Measurements from ENCODE around the gene NFATC3.

The NFATC3 gene

DNA sequence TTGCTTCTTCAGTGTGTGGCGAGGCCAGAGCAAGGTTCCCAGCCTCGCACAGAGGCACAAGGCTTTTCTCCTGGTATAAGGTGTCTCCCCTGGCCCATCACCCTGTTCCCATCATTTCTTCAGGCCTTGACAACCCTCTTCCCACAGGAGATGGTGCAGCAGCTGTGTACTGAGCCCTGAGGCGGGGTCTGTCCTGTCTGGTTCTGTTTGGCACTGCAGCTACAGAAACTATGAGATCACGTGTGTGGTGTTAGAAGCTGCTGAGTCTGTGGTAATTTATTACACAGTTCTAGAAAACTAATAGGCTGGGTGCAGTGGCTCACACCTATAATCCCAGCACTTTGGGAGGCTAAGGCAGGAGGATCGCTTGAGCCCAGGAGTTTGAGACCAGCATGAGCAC is 167.2 kb downstream of the NFATC3 start:
- no peak for DNase-seq

DNA sequence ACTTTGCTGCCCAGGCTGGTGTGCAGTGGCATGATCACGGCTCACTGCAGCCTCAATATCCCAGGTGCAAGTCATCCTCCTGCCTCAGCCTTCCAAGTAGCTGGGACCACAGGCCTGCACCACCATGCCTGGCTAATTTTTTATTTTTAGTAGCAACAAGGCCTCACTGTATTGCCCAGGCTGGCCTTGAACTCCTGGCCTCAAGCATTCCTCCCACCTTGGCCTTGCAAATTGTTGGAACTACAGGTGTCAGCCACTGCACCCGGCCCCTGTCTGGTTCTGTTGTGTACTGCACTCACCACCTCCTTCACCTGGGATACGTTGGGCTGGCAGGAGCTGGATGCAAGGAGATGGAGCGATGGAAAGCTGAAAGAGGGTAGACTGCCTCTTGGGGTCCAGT is 168.6 kb downstream of the NFATC3 start:
- no peak for DNase-seq

DNA sequence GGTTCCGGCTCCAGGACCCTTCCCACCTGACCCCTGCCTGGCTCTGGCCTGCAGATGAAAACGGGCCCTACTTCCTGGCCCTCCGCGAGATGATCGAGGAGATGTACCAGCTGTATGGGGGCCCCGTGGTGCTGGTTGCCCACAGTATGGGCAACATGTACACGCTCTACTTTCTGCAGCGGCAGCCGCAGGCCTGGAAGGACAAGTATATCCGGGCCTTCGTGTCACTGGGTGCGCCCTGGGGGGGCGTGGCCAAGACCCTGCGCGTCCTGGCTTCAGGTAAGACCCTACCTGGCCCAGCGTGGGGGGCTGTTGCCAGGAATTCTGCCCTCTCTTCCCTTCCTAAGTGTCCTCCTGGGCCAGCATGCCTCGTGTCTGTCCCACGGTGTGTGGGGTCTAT is 170.5 kb downstream of the NFATC3 start:
- DNase-seq = no peak

- no peak for DNase-seq
These were observed 172.2 kb downstream of the NFATC3 start for GRCh38 chr16:68257251-68257905.

DNA sequence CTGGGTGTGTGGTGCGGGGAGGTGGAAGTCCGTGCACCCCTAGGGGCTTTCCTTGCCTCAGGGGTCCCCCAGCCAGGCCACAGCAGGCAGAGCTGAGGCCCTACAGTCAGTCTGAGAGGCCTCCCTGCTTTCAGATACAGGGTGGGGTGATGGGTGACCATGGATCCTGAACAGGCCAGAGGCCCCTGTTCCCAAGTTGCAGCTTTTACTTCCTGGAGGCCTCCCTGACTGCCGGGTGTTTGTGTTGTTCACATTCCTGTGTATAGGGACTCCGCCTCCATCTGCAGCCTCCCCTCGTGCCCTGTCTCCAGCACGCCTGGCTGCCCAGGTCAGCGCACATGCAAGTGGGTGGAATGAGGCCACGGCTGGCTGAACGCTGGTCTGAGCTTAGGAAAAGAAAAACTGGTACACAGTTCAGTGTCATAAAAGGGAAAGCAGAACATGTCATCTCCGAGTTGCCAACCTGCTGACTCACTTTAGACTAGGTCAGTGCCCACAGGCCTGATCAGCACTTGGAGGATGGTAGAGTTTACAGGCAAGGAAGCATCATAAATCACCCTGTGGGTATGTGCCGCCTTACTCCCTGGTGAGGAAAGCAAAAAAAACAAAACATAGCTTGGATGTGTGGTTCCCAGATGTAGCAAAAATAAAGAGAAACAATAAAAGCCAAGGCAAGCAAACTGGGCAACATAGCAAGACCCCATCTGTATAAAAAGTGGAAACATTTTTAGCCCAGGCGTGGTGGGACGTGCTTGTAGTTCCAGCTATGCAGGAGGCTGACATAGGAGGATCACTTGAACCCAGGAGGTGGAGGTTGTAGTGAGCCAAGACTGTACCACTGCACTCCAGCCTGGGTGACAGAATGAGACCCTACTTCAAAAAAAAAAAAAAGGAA is 173.0 kb downstream of the NFATC3 start:
- no peak for DNase-seq

DNA sequence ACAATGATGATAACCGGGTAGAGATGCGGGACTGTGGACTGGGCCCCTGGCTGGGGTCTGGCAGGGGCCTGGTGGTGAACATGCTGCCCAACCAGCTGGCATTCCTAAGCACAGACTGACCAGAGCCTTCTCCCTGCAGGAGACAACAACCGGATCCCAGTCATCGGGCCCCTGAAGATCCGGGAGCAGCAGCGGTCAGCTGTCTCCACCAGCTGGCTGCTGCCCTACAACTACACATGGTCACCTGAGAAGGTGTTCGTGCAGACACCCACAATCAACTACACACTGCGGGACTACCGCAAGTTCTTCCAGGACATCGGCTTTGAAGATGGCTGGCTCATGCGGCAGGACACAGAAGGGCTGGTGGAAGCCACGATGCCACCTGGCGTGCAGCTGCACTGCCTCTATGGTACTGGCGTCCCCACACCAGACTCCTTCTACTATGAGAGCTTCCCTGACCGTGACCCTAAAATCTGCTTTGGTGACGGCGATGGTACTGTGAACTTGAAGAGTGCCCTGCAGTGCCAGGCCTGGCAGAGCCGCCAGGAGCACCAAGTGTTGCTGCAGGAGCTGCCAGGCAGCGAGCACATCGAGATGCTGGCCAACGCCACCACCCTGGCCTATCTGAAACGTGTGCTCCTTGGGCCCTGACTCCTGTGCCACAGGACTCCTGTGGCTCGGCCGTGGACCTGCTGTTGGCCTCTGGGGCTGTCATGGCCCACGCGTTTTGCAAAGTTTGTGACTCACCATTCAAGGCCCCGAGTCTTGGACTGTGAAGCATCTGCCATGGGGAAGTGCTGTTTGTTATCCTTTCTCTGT is 174.0 kb downstream of the NFATC3 start:
- DNase-seq = no peak

DNA sequence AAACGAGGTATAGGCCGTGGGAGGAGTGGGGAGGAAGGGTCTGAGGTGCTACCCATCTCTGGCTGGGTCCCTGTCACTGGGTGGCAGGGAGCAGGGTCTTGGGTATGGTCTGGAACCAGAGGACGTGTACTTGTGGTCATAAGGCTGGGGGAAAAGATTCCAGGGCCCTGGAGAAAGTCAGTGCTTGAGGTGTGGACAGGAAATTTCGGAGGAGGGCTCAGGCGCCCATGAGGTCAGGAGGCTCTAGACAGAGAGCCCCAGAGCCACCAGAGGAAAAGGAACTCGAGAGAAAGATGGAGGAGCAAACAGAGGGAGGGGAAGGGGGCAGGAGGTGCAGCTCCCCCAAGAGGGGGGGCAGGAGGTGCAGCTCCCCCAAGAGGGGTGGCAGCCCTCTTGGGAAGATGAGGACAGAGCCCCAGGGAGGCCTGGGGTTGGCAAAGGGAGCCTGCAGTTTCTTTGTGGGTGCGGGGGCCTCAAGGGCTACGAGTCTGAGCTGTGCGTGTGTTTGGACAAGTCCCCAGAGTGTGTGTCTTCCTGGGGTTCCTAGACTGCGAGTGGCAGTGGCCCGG is 178.5 kb downstream of the NFATC3 start:
- DNase-seq = no peak

DNA sequence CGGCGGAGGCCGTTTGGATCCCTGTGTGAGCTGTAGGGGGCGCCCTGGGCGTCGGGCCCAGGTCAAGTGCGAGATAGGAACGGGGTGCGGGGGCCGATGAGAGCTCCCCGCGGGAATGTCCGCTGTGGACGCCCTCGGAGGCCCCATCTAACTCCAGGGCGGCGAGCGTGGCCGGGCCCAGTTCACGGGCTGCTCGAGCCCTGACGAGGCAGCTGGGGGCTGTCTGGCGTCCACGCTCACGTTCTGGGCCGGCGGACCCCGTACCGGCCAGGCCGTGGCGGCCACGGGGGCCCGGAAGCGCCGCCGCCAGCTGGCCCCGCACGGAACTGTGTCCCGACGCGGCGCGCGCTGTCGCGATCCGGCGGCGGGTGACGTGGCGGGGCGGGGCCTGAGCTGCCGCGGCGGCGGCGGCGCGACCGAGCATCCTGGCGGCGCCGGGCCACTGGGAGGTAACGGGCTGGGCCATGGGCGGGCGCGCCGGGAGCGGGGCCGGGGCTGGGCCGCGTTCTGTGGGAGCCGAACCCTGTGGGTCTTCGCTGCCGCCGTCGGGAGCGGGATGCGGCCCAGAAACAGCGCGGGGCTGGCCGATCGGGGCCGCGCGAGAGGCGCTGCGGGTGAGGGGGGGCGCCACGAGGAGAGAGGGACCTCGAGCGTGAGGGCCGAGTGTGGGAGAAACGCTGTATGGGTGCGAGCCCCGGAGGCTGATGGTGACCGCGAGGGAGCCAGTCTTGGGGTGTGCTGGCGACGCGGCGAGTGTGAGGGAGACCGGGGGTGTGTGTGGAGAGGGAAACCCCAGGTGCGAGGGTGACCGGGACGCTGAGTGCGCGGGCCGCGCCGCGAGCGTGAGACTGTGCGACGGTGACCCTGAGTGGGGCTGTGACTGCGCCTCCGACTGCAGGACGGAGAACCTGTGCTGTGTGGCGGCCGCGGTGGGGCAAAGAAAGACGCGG is 179.2 kb downstream of the NFATC3 start, which contains the start of gene SLC7A6:
TSS of gene SLC7A6 (plus strand) at position 399 of the 950 bp plus-strand sequence. CDS start 10,201 bp downstream, outside the sequence.
- DNase-seq = no peak

GRCh38 chr16:68265078-68265920 is 180.1 kb downstream of the NFATC3 start:
- no peak for DNase-seq

GRCh38 chr16:68267612-68268405 is 182.6 kb downstream of the NFATC3 start:
- DNase-seq = no peak

GRCh38 chr16:68269793-68270192 is 184.6 kb downstream of the NFATC3 start:
- DNase-seq = no peak

- DNase-seq = no peak
These were observed 185.2 kb downstream of the NFATC3 start for GRCh38 chr16:68270353-68270752.

DNA sequence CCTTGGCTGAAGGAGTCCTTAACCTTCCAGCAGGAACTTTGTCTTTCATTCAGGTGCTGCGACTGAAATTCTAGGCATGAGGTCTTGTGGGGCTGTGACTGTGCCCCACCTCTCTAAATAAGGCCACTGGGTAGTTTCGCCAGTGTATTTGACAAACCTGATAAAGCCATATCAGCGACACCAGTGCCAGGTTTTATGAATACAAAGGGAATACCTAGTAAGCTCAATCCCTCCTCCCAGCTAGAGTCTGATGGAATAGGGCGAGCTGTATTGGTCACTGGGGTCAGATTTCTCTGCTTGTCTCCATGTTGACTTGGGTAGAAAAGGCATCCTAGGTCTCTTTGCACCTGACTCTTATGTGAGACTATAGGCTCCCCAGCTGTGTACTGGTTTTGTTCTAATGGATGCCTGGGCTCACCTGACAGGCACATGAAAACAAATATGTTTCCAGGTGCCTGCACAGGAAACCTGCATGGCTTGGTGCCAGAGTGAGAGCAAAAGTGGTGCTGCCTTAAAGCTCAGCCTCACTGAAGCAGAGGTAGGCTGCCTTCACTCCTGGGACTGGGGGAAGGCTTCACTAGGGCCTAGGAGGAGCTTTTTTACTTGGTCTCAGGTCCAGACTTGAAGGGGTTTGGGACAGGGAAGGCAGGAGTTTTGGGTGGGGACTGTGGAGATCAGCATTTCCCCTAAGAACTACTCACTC is 187.5 kb downstream of the NFATC3 start:
- DNase-seq = no peak

DNA sequence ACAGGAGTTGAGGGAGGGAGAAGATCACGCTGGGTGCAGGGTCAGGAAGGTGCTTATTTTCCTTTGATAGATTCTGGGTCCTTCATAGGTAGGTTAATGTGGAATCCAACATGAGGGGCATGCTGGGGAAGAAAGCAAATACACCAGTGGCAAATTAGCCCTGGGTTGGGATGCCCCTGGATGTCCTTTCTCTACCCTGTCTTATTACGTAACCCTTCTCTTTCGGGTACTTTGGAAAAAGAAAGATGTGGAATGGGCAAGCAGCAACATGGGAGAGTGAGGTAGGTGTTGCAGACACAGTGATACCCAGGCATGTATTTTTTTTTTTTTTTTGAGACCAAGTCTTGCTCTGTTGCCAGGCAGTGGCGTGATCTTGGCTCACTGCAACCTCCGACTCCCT is 188.3 kb downstream of the NFATC3 start:
- no peak for DNase-seq

DNA sequence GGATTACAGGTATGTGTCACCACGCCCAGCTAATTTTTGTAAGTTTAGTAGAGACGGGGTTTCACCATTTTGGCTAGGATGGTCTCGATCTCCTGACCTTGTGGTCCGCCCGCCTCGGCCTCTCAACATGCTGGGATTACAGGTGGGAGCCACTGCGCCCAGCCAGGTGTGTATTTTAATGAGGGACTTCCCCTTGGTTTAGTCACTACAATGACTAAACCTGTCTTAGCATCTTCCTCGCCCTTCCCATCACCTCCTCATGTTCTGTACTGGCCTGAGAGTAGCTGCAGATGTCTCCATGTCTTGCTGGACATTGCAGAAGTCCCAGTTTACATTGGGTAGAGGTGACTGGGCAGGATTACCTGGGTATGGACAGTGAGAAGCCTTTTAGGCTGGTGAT is 188.7 kb downstream of the NFATC3 start:
- DNase-seq = no peak

DNA sequence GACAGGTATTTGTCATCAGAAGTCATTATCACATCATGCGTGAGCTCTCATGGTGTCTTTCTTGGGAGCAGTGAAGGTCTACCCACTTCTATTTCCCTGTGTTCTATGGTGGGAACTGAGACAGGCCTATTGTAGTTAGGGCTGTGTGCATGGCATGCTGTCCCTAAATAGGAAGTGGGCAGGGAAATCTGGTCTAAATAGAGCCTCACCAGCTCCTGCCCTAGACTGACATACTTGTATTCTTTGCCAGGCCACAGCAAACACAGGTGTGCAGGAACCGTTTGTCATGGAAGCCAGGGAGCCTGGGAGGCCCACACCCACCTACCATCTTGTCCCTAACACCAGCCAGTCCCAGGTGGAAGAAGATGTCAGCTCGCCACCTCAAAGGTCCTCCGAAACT is 189.3 kb downstream of the NFATC3 start:
- no peak for DNase-seq

GRCh38 chr16:68275611-68276191 is 190.5 kb downstream of the NFATC3 start:
- DNase-seq = no peak

DNA sequence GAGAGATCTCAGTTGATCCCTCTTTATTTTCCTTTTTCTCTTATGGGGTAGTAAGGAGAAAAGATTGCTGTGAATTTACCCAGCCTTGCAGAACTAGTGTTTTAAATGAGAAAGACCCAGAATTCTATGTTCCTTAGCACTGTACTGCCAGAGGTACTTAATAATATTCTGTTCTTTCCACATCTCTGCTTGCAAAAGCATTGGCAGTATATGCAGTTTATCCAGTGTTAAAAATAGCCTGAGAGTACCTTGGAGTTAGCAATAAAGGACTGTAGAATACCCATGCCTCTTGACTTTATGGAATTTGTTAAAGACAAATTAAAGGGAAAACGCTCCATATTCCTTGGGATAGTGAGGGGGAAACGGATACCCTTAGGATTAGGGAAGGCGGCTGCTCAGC is 191.1 kb downstream of the NFATC3 start:
- DNase-seq = no peak
